SK-N-SH treated with all-trans-retinoic acid at 6 μM for 48 hours (cell line): Measurements from ENCODE around the gene ZNF292.

Source experiments
- ARNTL ChIP-seq: fragments of 450-650 bp; formaldehyde crosslinking; IDR thresholded peaks from 2 replicates; pipeline ENCODE4 v1.5.0; 2020; ENCODE audit warnings: low read depth, mild to moderate bottlenecking, moderate library complexity, borderline replicate concordance
- BACH2 ChIP-seq: fragments of 250-450 bp; sonication (Bioruptor Pico); IDR thresholded peaks from 2 replicates; pipeline ENCODE4 v1.9.0; 2021; ENCODE audit warnings: mild to moderate bottlenecking, borderline replicate concordance
- CSDC2 ChIP-seq: fragments of 250-450 bp; sonication (Bioruptor Pico); IDR thresholded peaks from 2 replicates; pipeline ENCODE4 v1.5.0; 2020; ENCODE audit warnings: mild to moderate bottlenecking, moderate library complexity
- ESRRG ChIP-seq: fragments of 250-450 bp; sonication (Bioruptor Pico); IDR thresholded peaks from 2 replicates; pipeline ENCODE4 v1.6.1; 2021; ENCODE audit warnings: mild to moderate bottlenecking
- RARB ChIP-seq: fragments of 250-450 bp; sonication (Bioruptor Pico); IDR thresholded peaks from 2 replicates; pipeline ENCODE4 v1.8.0; 2021; ENCODE audit warnings: mild to moderate bottlenecking, moderate library complexity
- ZFP30 ChIP-seq: fragments of 450-650 bp; formaldehyde crosslinking; IDR thresholded peaks from 2 replicates; pipeline ENCODE4 v1.5.0; 2022; ENCODE audit warnings: mild to moderate bottlenecking, moderate library complexity

DNA sequence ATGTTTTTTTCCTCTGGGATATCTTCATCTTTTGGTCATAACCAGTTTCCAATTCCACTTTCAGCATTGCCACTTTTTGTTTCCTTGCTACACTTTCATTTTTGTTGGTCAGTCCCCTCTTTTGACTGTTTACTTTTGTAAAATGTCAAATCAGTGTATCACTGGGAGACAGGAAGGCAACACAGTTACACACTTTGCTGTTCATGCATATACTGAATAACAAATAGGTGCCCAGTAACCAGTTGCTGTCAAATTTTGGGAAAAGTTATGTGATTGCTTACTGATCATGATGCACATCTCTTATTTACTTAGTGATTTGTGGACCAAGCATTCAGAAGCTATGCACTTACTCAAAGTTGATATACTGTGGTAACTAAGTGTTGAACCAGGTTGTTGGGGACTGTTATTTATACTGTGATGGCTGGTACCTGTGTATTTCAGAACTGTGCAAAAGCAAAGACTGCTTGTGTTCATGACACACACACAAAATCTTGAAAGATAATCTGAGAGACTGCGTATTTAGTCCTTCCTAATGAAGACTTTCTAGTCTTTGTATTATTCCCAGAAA is 41.0 kb downstream of the ZNF292 start:
- TF ChIP-seq ARNTL (CRISPR knock-in tag) (no peak), BACH2 (no peak), ESRRG (CRISPR knock-in tag) (no peak), ZFP30 (no peak), RARB (CRISPR knock-in tag) (no peak), CSDC2 (CRISPR knock-in tag) (no peak)
